NCI-H2171 treated with DMSO at 0.1 percent for 48 hours (cell line): ENCODE data around the gene FUBP3.

Experiments
- DNase-seq: peaks from one replicate; lab custom pipeline; 2025; lab: John Stamatoyannopoulos, UW

The FUBP3 gene

GRCh38 chr9:130607640-130608420, 28.5 kb downstream of the FUBP3 start:
- no peak for DNase-seq

- DNase-seq, result no peak
Measured at GRCh38 chr9:130608554-130609134, 29.3 kb downstream of the FUBP3 start.

GRCh38 chr9:130609163-130609562, 29.8 kb downstream of the FUBP3 start:
- no peak for DNase-seq

- no peak for DNase-seq
Measured at GRCh38 chr9:130610862-130611707, 31.7 kb downstream of the FUBP3 start.

GRCh38 chr9:130616451-130616850, 37.1 kb downstream of the FUBP3 start:
- DNase-seq, result no peak

- no peak for DNase-seq
Measured at GRCh38 chr9:130623466-130623865, 44.1 kb downstream of the FUBP3 start.

GRCh38 chr9:130624154-130624553, 44.8 kb downstream of the FUBP3 start:
- no peak for DNase-seq

- no peak for DNase-seq
Measured at GRCh38 chr9:130626249-130626996, 47.0 kb downstream of the FUBP3 start.

GRCh38 chr9:130627051-130627450, 47.7 kb downstream of the FUBP3 start:
- no peak for DNase-seq

- no peak for DNase-seq
Measured at GRCh38 chr9:130627896-130628792, 48.8 kb downstream of the FUBP3 start.

- DNase-seq, result no peak
Measured at GRCh38 chr9:130629443-130630070, 50.2 kb downstream of the FUBP3 start.

- no peak for DNase-seq
Measured at GRCh38 chr9:130630071-130630450, 50.7 kb downstream of the FUBP3 start.

- DNase-seq, result no peak
Measured at GRCh38 chr9:130630506-130631330, 51.3 kb downstream of the FUBP3 start.

GRCh38 chr9:130631331-130632080, 52.1 kb downstream of the FUBP3 start:
- DNase-seq, result no peak

GRCh38 chr9:130632081-130632710, 52.8 kb downstream of the FUBP3 start:
- no peak for DNase-seq

- no peak for DNase-seq
Measured at GRCh38 chr9:130632841-130633240, 53.5 kb downstream of the FUBP3 start.

GRCh38 chr9:130633336-130634190, 54.2 kb downstream of the FUBP3 start:
- DNase-seq, result no peak
